Fibroblast of lung (primary cell): ENCODE results near the gene ROR2. TPM values are rescaled to one million over a fixed set of nuclear protein-coding genes. Genes with fewer than 3 reads are reported as not detected.

Experiments used
- DNase-seq, 2 donors: peaks; one replicate each; pipeline versions ENCODE4 v3.0.0 to v3.0.0-alpha.2; 2010; ENCODE audit warnings: low read depth in 2 of 2
- H2AFZ ChIP-seq: 2 replicates; pipeline ENCODE4 v1.5.1; 2012; ENCODE audit warnings: low read length, control low read depth, inconsistent platforms
- H3K27ac ChIP-seq: 2 replicates; pipeline ENCODE4 v1.5.1; 2011; ENCODE audit warnings: low read length, control low read depth; ENCODE audit not compliant: insufficient read depth
- H3K27me3 ChIP-seq: 2 replicates; pipeline ENCODE4 v1.5.1; 2011; ENCODE audit warnings: mild to moderate bottlenecking, low read length; ENCODE audit not compliant: control insufficient read depth, insufficient read depth
- H3K36me3 ChIP-seq: 2 replicates; pipeline ENCODE4 v1.5.1; 2011; ENCODE audit warnings: low read length; ENCODE audit not compliant: control insufficient read depth, insufficient read depth
- H3K4me1 ChIP-seq: 2 replicates; pipeline ENCODE4 v1.5.1; 2011; ENCODE audit warnings: low read length; ENCODE audit not compliant: control insufficient read depth, insufficient read depth; ENCODE audit errors: extremely low read depth
- H3K4me2 ChIP-seq: 2 replicates; pipeline ENCODE4 v1.5.1; 2011; ENCODE audit warnings: low read length, control low read depth; ENCODE audit not compliant: insufficient read depth; ENCODE audit errors: extremely low read depth
- H3K4me3 ChIP-seq, 4 experiments: fragments of 200-600 bp in 1 of 4; sonication (generic) in 1 of 4; replicated peaks in 1 of 4; 2 replicates each; pipeline ENCODE4 v1.5.1; 2011 to 2016; ENCODE audit warnings: low read length in 4 of 4, low read depth in 3 of 4, mild to moderate bottlenecking in 3 of 4, control low read depth in 2 of 4, inconsistent platforms in 1 of 4, mixed read lengths in 1 of 4; ENCODE audit not compliant: insufficient read depth in 1 of 4; ENCODE audit errors: control extremely low read depth in 1 of 4
- H3K79me2 ChIP-seq: 2 replicates; pipeline ENCODE4 v1.5.1; 2012; ENCODE audit warnings: mild to moderate bottlenecking, low read length, inconsistent platforms; ENCODE audit not compliant: control insufficient read depth, insufficient read depth
- H3K9ac ChIP-seq: 2 replicates; pipeline ENCODE4 v1.5.1; 2011; ENCODE audit warnings: mild to moderate bottlenecking, low read length, control low read depth; ENCODE audit not compliant: insufficient read depth
- H3K9me3 ChIP-seq: 2 replicates; pipeline ENCODE4 v1.5.1; 2012; ENCODE audit warnings: low read depth, low read length; ENCODE audit not compliant: control insufficient read depth, insufficient read depth
- H4K20me1 ChIP-seq: 2 replicates; pipeline ENCODE4 v1.5.1; 2011; ENCODE audit warnings: low read length; ENCODE audit not compliant: control insufficient read depth, insufficient read depth; ENCODE audit errors: extremely low read depth
- CTCF ChIP-seq, 2 donors: IDR thresholded peaks in 1 of 2; conservative IDR thresholded peaks in 1 of 2; 1 replicate in 1 of 2; 2 replicates in 1 of 2; pipeline ENCODE4 v1.5.1; 2011 to 2012; ENCODE audit warnings: low read length in 2 of 2, control low read depth in 1 of 2, inconsistent platforms in 1 of 2, low read depth in 1 of 2, mild to moderate bottlenecking in 1 of 2
- EZH2 ChIP-seq: IDR thresholded peaks from 2 replicates; pipeline ENCODE4 v1.5.1; 2012; ENCODE audit warnings: low read length, control low read depth, mild to moderate bottlenecking; ENCODE audit errors: missing control alignments
- polyA plus RNA-seq, 2 donors: library from polyadenylated mRNA; depleted of rRNA in 1 of 2; stranded (reverse) in 1 of 2; unstranded in 1 of 2; fragments of >200 nt; gene quantifications; 2 replicates each; pipeline ENCODE4 v1.2.1, GENCODE V29; 2011 to 2012; ENCODE audit warnings: missing spikeins in 1 of 2
- total RNA-seq: library from RNA; depleted of rRNA; stranded (reverse); fragments of >200 nt; gene quantifications from 2 replicates; pipeline ENCODE4 v1.2.1, GENCODE V29; 2014

Gene ROR2
- total and polyA plus RNA-seq, 2 donors (not counting 1 experiment from before 2014, with no cell fraction given): 2.3 to 27.9 TPM

GRCh38 chr9:91951944-91952520 is 2.0 kb upstream of the ROR2 start:
- H3K4me3 ChIP-seq: no peak overlapping the region
- H3K9me3 ChIP-seq: no peaks in the 10 kb centered on the region
- H3K9ac ChIP-seq: no peak overlapping the region
- H3K4me1 ChIP-seq: peaks cover 5% of the 10 kb centered on the region
- no peaks in the 10 kb centered on the region for H4K20me1 ChIP-seq
- peak in 1 of 2 donors; percentile 97 for DNase-seq
- no peaks in the 10 kb centered on the region for H3K79me2 ChIP-seq
- no peaks in the 10 kb centered on the region for H3K27me3 ChIP-seq
- TF ChIP-seq CTCF (conservative IDR thresholded peaks at IDR 0.05 in 1 of 2, IDR thresholded peaks at IDR 0.05 in 1 of 2; ENCODE audit: low read depth in 1 of 2, low read length in 2 of 2) (no peak), EZH2 (no peak)
- H3K4me2 ChIP-seq: no peak overlapping the region
- no peaks in the 10 kb centered on the region for H3K36me3 ChIP-seq
- H2AFZ ChIP-seq: no peak overlapping the region
- H3K27ac ChIP-seq: no peak overlapping the region

GRCh38 chr9:91949392-91949945 is 559 bp downstream of the ROR2 start:
- Histone ChIP-seq H3K9me3 (no peaks in the 10 kb centered on the region), H3K79me2 (peaks cover 2% of the 10 kb centered on the region), H3K36me3 (no peaks in the 10 kb centered on the region), H2AFZ (no peak overlapping the region), H3K27me3 (no peaks in the 10 kb centered on the region), H3K27ac (peak overlapping the region; percentile 30), H3K4me3 (peak overlapping the region; percentile 63 to 86 (median 70)), H4K20me1 (no peaks in the 10 kb centered on the region), H3K9ac (peak overlapping the region; percentile 61), H3K4me1 (peaks cover 3% of the 10 kb centered on the region), H3K4me2 (peak overlapping the region; percentile 33)
- no peak for TF ChIP-seq CTCF (conservative IDR thresholded peaks at IDR 0.05 in 1 of 2, IDR thresholded peaks at IDR 0.05 in 1 of 2; ENCODE audit: low read depth in 1 of 2, low read length in 2 of 2)
- no peak for TF ChIP-seq EZH2
- no peak for DNase-seq

GRCh38 chr9:91948597-91949391 is 1.2 kb downstream of the ROR2 start:
- H3K4me3 ChIP-seq: peak overlapping the region; percentile 63 to 86 (median 70)
- H4K20me1 ChIP-seq: no peaks in the 10 kb centered on the region
- H3K36me3 ChIP-seq: no peaks in the 10 kb centered on the region
- DNase-seq: peak; percentile 37 to 50
- no peaks in the 10 kb centered on the region for H3K9me3 ChIP-seq
- peak overlapping the region; percentile 61 for H3K9ac ChIP-seq
- H3K79me2 ChIP-seq: peaks cover 2% of the 10 kb centered on the region
- no peak overlapping the region for H2AFZ ChIP-seq
- TF ChIP-seq EZH2 (no peak), CTCF (conservative IDR thresholded peaks at IDR 0.05 in 1 of 2, IDR thresholded peaks at IDR 0.05 in 1 of 2; ENCODE audit: low read depth in 1 of 2, low read length in 2 of 2) (peak; percentile 5 to 27)
- H3K4me2 ChIP-seq: peak overlapping the region; percentile 88
- H3K27me3 ChIP-seq: no peaks in the 10 kb centered on the region
- H3K27ac ChIP-seq: no peak overlapping the region
- peaks cover 3% of the 10 kb centered on the region for H3K4me1 ChIP-seq
